ENCODE results near the gene EIF3B. TPM values are rescaled to one million over a fixed set of nuclear protein-coding genes. Genes with fewer than 3 reads are reported as not detected.
A peak's percentile ranks its signal among the peaks of the same experiment; 100 is the strongest.

EIF3B gene
- total and polyA plus RNA-seq, 9 of the 15 experiments (the other 6 are each of a cell fraction or from before 2014, with no cell fraction given) = 25.9 to 494 (median 357) TPM

DNA sequence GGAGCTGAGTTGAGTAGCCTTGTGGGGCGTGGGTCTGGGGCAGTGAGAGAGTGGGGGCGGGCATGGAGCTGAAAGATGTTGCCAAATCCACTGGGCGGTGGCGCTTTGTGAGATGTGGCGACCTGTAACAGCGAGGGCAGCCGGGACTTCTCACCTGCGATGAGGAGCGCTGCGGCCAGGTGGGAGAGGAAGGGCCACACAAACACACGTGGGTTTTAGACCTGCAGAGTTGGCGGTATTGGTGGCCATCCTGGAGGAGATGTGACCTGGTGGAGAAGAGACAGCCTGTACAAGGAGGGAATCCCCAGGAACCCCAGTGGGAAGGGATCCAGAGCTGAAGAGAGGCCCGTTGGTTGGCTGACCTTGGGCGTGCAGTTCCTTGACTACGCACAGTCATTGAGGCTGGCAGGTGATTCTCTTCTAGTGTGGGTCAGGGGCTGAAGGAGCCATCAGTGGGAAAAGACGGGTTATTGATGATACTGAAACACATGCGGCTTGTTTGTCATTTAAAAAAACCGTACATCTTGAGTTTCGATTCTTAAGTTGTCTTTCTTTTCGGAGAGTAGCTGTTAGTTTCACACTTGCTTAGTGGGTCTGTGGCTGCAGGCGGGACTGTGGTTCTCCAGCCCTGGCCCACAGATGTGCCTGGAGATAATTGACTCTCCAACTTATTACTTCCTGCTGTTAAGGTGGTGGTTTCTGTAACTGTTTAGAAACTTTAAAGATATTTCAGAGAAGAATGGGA, 51.1 kb downstream of the EIF3B start:
- Histone ChIP-seq H3K4me2 (ENCODE audit: insufficient read depth, low read length) (peak overlapping the region; percentile 83), H3K9ac (ENCODE audit: insufficient read depth in 1 of 2, low read depth in 2 of 2, low read length in 2 of 2) (peak overlapping the region; percentile 65 to 86), H3K9me3 (replicated peaks; ENCODE audit: control insufficient read depth, insufficient read depth, low read depth, low read length) (no peaks in the 10 kb centered on the region), H3K4me1 (replicated peaks in 1 of 2; ENCODE audit: control insufficient read depth in 2 of 2, insufficient read depth in 2 of 2, low read length in 2 of 2) (peaks cover 57 to 60% of the 10 kb centered on the region in 2 experiments), H3K9me1 (ENCODE audit: control insufficient read depth, insufficient read depth, low read length) (no peaks in the 10 kb centered on the region), H3K27ac (ENCODE audit: extremely low read depth, low read depth, low read length) (peak overlapping the region; percentile 73), H3K79me2 (ENCODE audit: control insufficient read depth, insufficient read depth, low read length) (peaks cover 42% of the 10 kb centered on the region), H3K36me3 (ENCODE audit: control insufficient read depth, insufficient read depth, low read length) (no peaks in the 10 kb centered on the region; the same call in 2 of the 3 replicates), H2AFZ (ENCODE audit: low read depth, low read length) (peak overlapping the region; percentile 83), H3K4me3 (peak overlapping the region; percentile 19; the same call in 1 of the 2 replicates), H4K20me1 (replicated peaks; ENCODE audit: control insufficient read depth, insufficient read depth, low read length) (no peaks in the 10 kb centered on the region; the same call in 1 of the 2 replicates), H3K27me3 (ENCODE audit: control insufficient read depth in 2 of 2, insufficient read depth in 2 of 2, low read length in 2 of 2) (no peaks in the 10 kb centered on the region)
- ATAC-seq = peak; percentile 31
- peak in 2 of 4 experiments; percentile 61 to 70 for DNase-seq (ENCODE audit: extremely low read depth in 1 of 4, low spot score in 3 of 4)
- BruUV-seq (replicated peaks) = no TSS peak
- CTCF ChIA-PET (ENCODE audit: low intra/inter-chr PET ratio) = no interaction called here
- WGBS (ENCODE audit: insufficient coverage, low coverage, missing lambda C conversion rate) = 40% methylated on average over 21 of the region's 21 CpGs
- in situ Hi-C loops (cut with MboI) (no loop called here), intact Hi-C loops (cut with micrococcal nuclease) (no loop called here)
- POLR2A ChIA-PET = interaction anchor here (0.6 to 1.5 kb wide), 3 partner anchors 8 to 1078 kb away, joined by 4 to 6 read pairs (median 4); no protein-coding TSS in a partner anchor
- peak; percentile 82 for FAIRE-seq
- TF ChIP-seq TAL1 (IDR thresholded peaks at IDR 0.05) (peak; percentile 53), POLR2AphosphoS5 (IDR thresholded peaks at IDR 0.05; ENCODE audit: control insufficient read depth, insufficient read depth, low read depth, low read length) (peak; percentile 25; the same call in 1 of the 2 replicates), CC2D1A (IDR thresholded peaks at IDR 0.05) (no peak), FOXM1 (IDR thresholded peaks at IDR 0.05; ENCODE audit: low read depth) (peak; percentile 36; the same call in 1 of the 2 replicates), FOXM1 (CRISPR knock-in tag; IDR thresholded peaks at IDR 0.05; ENCODE audit: low read depth) (no peak), GATA2 (CRISPR knock-in tag; IDR thresholded peaks at IDR 0.05) (peak; percentile 80), CAMTA2 (CRISPR knock-in tag; conservative IDR thresholded peaks at IDR 0.05) (no peak), CBFA2T3 (IDR thresholded peaks at IDR 0.05) (peak; percentile 56; the same call in 1 of the 2 replicates), LEF1 (IDR thresholded peaks at IDR 0.05) (peak; percentile 35; the same call in 1 of the 2 replicates), FOS (IDR thresholded peaks at IDR 0.05; ENCODE audit: extremely low read depth, insufficient read length) (no peak), CXXC5 (CRISPR knock-in tag; IDR thresholded peaks at IDR 0.05) (peak; percentile 28; the same call in 1 of the 2 replicates), ARID2 (IDR thresholded peaks at IDR 0.05) (no peak), ZBTB17 (CRISPR knock-in tag; IDR thresholded peaks at IDR 0.05) (peak; percentile 16; the same call in 1 of the 2 replicates), NR2C2 (CRISPR knock-in tag; IDR thresholded peaks at IDR 0.05) (no peak), NR2C2 (tag; IDR thresholded peaks at IDR 0.05) (peak; percentile 54; the same call in 1 of the 2 replicates), CTBP1 (IDR thresholded peaks at IDR 0.05; ENCODE audit: borderline replicate concordance) (0 out of 2 replicates have a peak, but pooled peaks have one; percentile 14), EWSR1 (IDR thresholded peaks at IDR 0.05; ENCODE audit: borderline replicate concordance, low read depth, partially characterized antibody) (no peak), NCOR1 (IDR thresholded peaks at IDR 0.05) (peak; percentile 45), ATF7 (IDR thresholded peaks at IDR 0.05) (peak; percentile 16; the same call in 1 of the 2 replicates), EP300 (IDR thresholded peaks at IDR 0.05; ENCODE audit: low read length) (peak; percentile 75)
- TF ChIP-seq, protein P1, sequence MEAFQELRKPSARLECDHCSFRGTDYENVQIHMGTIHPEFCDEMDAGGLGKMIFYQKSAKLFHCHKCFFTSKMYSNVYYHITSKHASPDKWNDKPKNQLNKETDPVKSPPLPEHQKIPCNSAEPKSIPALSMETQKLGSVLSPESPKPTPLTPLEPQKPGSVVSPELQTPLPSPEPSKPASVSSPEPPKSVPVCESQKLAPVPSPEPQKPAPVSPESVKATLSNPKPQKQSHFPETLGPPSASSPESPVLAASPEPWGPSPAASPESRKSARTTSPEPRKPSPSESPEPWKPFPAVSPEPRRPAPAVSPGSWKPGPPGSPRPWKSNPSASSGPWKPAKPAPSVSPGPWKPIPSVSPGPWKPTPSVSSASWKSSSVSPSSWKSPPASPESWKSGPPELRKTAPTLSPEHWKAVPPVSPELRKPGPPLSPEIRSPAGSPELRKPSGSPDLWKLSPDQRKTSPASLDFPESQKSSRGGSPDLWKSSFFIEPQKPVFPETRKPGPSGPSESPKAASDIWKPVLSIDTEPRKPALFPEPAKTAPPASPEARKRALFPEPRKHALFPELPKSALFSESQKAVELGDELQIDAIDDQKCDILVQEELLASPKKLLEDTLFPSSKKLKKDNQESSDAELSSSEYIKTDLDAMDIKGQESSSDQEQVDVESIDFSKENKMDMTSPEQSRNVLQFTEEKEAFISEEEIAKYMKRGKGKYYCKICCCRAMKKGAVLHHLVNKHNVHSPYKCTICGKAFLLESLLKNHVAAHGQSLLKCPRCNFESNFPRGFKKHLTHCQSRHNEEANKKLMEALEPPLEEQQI (IDR thresholded peaks at IDR 0.05) = no peak

Data from K562 (cell line).